Osteoblast (primary cell): ENCODE data around the gene TAS2R10. TPM values are rescaled to one million over a fixed set of nuclear protein-coding genes. Genes with fewer than 3 reads are reported as not detected.

Experiments
- DNase-seq: peaks from one replicate; pipeline ENCODE4 v3.0.0; 2011; ENCODE audit warnings: low spot score, mixed read lengths; ENCODE audit not compliant: insufficient read length; ENCODE audit errors: missing footprints
- H2AFZ ChIP-seq: 2 replicates; pipeline ENCODE4 v1.6.0; 2011; ENCODE audit warnings: mild to moderate bottlenecking, low read length
- H3K27ac ChIP-seq: 2 replicates; pipeline ENCODE4 v1.5.1; 2011; ENCODE audit warnings: mild to moderate bottlenecking, low read depth, low read length, moderate library complexity
- H3K27me3 ChIP-seq: 2 replicates; pipeline ENCODE4 v1.6.0; 2012; ENCODE audit warnings: mild to moderate bottlenecking, control low read depth, inconsistent platforms, low read length, moderate library complexity; ENCODE audit not compliant: insufficient read depth
- H3K36me3 ChIP-seq: 2 replicates; pipeline ENCODE4 v1.5.1; 2011; ENCODE audit warnings: mild to moderate bottlenecking, low read length, control low read depth, moderate library complexity; ENCODE audit not compliant: insufficient read depth
- H3K4me1 ChIP-seq: 2 replicates; pipeline ENCODE4 v1.5.1; 2011; ENCODE audit warnings: mild to moderate bottlenecking, low read length, control low read depth, moderate library complexity; ENCODE audit not compliant: insufficient read depth
- H3K4me2 ChIP-seq: 2 replicates; pipeline ENCODE4 v1.6.0; 2011; ENCODE audit warnings: mild to moderate bottlenecking, low read length; ENCODE audit not compliant: insufficient read depth
- H3K4me3 ChIP-seq: fragments of 200-600 bp; sonication (generic); 3 replicates; pipeline ENCODE4 v1.5.1; 2012; ENCODE audit warnings: mild to moderate bottlenecking, low read length, inconsistent platforms; ENCODE audit not compliant: insufficient read depth
- H3K79me2 ChIP-seq: 2 replicates; pipeline ENCODE4 v1.6.0; 2012; ENCODE audit warnings: mild to moderate bottlenecking, low read length, control low read depth, inconsistent platforms; ENCODE audit not compliant: insufficient read depth
- H3K9me3 ChIP-seq: 2 replicates; pipeline ENCODE4 v1.5.1; 2011; ENCODE audit warnings: low read depth, low read length, control low read depth
- H4K20me1 ChIP-seq: 2 replicates; pipeline ENCODE4 v1.6.0; 2012; ENCODE audit warnings: mild to moderate bottlenecking, low read length, control low read depth; ENCODE audit not compliant: insufficient read depth
- total RNA-seq: library from RNA; depleted of rRNA; stranded (reverse); fragments of >200 nt; gene quantifications from 2 replicates; pipeline ENCODE4 v1.2.3, GENCODE V29; 2012
- TF ChIP-seq, protein P1 (sequence below): IDR thresholded peaks from 2 replicates; pipeline ENCODE4 v1.5.1; 2011; ENCODE audit warnings: mild to moderate bottlenecking, low read depth, low read length, moderate library complexity; ENCODE audit errors: extremely low read depth

TAS2R10 gene
- total RNA-seq, 1 donor: 1.1 TPM

GRCh38 chr12:10829994-10830393, 3.8 kb upstream of the TAS2R10 start:
- Histone ChIP-seq H3K27me3 (no peaks in the 10 kb centered on the region), H3K4me2 (no peak overlapping the region), H3K27ac (no peak overlapping the region), H3K4me3 (no peak overlapping the region), H3K4me1 (no peaks in the 10 kb centered on the region), H3K9me3 (no peaks in the 10 kb centered on the region), H3K36me3 (no peaks in the 10 kb centered on the region), H2AFZ (no peak overlapping the region), H4K20me1 (no peaks in the 10 kb centered on the region), H3K79me2 (no peaks in the 10 kb centered on the region)
- TF ChIP-seq, protein P1, sequence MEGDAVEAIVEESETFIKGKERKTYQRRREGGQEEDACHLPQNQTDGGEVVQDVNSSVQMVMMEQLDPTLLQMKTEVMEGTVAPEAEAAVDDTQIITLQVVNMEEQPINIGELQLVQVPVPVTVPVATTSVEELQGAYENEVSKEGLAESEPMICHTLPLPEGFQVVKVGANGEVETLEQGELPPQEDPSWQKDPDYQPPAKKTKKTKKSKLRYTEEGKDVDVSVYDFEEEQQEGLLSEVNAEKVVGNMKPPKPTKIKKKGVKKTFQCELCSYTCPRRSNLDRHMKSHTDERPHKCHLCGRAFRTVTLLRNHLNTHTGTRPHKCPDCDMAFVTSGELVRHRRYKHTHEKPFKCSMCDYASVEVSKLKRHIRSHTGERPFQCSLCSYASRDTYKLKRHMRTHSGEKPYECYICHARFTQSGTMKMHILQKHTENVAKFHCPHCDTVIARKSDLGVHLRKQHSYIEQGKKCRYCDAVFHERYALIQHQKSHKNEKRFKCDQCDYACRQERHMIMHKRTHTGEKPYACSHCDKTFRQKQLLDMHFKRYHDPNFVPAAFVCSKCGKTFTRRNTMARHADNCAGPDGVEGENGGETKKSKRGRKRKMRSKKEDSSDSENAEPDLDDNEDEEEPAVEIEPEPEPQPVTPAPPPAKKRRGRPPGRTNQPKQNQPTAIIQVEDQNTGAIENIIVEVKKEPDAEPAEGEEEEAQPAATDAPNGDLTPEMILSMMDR: no peak
- DNase-seq: no peak

- no peaks in the 10 kb centered on the region for H3K4me1 ChIP-seq
- no peaks in the 10 kb centered on the region for H3K36me3 ChIP-seq
- H3K9me3 ChIP-seq: no peaks in the 10 kb centered on the region
- no peaks in the 10 kb centered on the region for H4K20me1 ChIP-seq
- H3K27ac ChIP-seq: no peak overlapping the region
- no peak for DNase-seq
- H3K27me3 ChIP-seq: no peaks in the 10 kb centered on the region
- H3K79me2 ChIP-seq: no peaks in the 10 kb centered on the region
- H2AFZ ChIP-seq: no peak overlapping the region
- no peak overlapping the region for H3K4me3 ChIP-seq
- H3K4me2 ChIP-seq: no peak overlapping the region
- TF ChIP-seq, protein P1: no peak
These were observed 1.2 kb downstream of the TAS2R10 start for GRCh38 chr12:10824957-10825356.

DNA sequence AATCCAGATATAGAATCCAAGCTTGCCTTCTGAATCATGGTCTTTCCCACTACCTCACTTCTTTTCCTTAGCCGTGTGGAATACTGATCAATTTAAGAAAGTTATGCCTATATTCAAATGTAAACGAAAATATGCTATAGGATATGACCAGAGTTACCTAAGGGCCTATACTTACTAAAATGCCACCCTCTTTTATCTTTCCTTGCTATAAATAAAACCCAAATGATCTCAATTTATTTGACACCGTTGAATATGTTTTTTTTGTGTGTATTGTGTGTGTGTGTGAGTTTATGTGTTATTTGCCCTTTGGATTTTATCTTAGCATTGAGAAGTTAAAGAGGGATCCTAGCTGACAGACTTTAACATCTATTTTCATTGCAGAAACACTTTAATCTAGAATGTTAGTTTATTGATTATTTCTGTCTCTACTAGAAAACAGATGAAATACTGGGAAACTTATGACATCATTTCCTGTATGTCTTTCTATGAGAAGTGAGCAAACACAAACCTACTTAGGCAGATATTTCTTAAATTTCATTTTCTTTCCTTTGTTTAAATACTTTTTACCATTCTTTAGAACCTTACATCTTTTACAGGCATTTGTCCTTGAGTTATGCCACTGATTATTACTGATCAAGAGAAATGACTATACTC, 14.1 kb downstream of the TAS2R10 start:
- Histone ChIP-seq H3K27ac (no peak overlapping the region), H2AFZ (no peak overlapping the region), H3K4me1 (no peaks in the 10 kb centered on the region), H4K20me1 (no peaks in the 10 kb centered on the region), H3K27me3 (no peaks in the 10 kb centered on the region), H3K79me2 (no peaks in the 10 kb centered on the region), H3K4me2 (no peak overlapping the region), H3K4me3 (no peak overlapping the region), H3K36me3 (no peaks in the 10 kb centered on the region), H3K9me3 (no peaks in the 10 kb centered on the region)
- DNase-seq: no peak
- TF ChIP-seq, protein P1: no peak

DNA sequence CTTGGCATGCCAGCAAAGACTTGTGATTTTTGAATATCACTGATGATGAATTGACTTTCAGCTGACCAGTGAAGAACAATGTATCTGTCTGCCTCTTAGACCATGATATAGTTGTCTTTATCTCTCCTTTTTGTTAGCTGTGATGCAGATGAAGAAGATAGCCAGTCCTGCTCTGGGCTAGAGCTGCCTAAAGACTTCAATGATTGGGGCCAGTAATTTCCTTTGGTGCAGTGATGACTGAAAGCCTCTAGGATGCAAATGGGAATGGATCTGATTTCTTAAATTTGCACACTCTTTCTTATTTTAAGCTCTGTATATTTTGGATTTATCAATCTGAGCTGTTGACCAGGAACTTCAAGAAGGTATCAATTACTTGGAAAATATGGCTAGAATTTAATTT, 16.1 kb downstream of the TAS2R10 start, which contains the start of gene TAS2R9:
Gene TAS2R9 (minus strand): TSS at position 101 of the 400 bp plus-strand sequence. CDS start 93 bp downstream, at position 8.
- Histone ChIP-seq H3K4me1 (no peaks in the 10 kb centered on the region), H3K27me3 (no peaks in the 10 kb centered on the region), H3K27ac (no peak within 1 kb of the TSS), H3K4me3 (no peak within 1 kb of the TSS), H2AFZ (no peak within 1 kb of the TSS), H3K4me2 (no peak within 1 kb of the TSS), H3K9me3 (no peaks in the 10 kb centered on the region), H3K79me2 (no peaks in the 10 kb centered on the region), H3K36me3 (no peaks in the 10 kb centered on the region), H4K20me1 (no peaks in the 10 kb centered on the region)
- no peak for DNase-seq
- TF ChIP-seq, protein P1: no peak
